ENCODE results near the gene SF3B1.

- TF ChIP-seq POLR2AphosphoS5 (IDR thresholded peaks at IDR 0.05; ENCODE audit: low read depth, low read length) (no peak; the same call in 1 of the 2 replicates), TAF1 (IDR thresholded peaks at IDR 0.05; ENCODE audit: borderline replicate concordance, insufficient read depth, low read length) (no peak)
These were observed 74.1 kb downstream of the SF3B1 start for GRCh38 chr2:197360744-197361156.
